Activated naive CD4-positive, alpha-beta T cell treated with anti-CD3 and anti-CD28 coated beads, Interleukin-2, amount 50 U/mL, for 72 hours (primary cell): ENCODE data around the gene ST8SIA6. TPM values are rescaled to one million over a fixed set of nuclear protein-coding genes. Genes with fewer than 3 reads are reported as not detected.

Source experiments
- ATAC-seq, 2 donors: fragments of 150-1000 bp; cut with Tn5 transposase; 2 replicates each; pipeline ENCODE4 v1.10.0; 2021; ENCODE audit warnings: mild to moderate bottlenecking in 2 of 2, moderate library complexity in 2 of 2
- DNase-seq, 2 donors: peaks; one replicate each; pipeline ENCODE4 v3.0.0; 2021 to 2022; ENCODE audit warnings: low spot score in 2 of 2
- H3K27ac Mint-ChIP-seq, 2 donors: one replicate each; pipeline ENCODE4 v1.8.0; 2022; ENCODE audit warnings: mild to moderate bottlenecking in 2 of 2, mixed read lengths in 2 of 2
- H3K36me3 Mint-ChIP-seq, 2 donors: one replicate each; pipeline ENCODE4 v1.8.0; 2022; ENCODE audit warnings: mixed read lengths in 2 of 2
- H3K9me3 Mint-ChIP-seq, 2 donors: one replicate each; pipeline ENCODE4 v1.8.0; 2022; ENCODE audit warnings: mixed read lengths in 2 of 2
- total RNA-seq, 2 donors: library from RNA; stranded (reverse); gene quantifications; one replicate each; pipeline ENCODE4 v1.2.3, GENCODE V29; 2022

ST8SIA6 gene
- total RNA-seq, 2 donors from 2014 or later, result 0.10 TPM; not detected in 1

GRCh38 chr10:17385066-17385465, 69.3 kb downstream of the ST8SIA6 start:
- no peaks in the 10 kb centered on the region for H3K36me3 Mint-ChIP-seq
- ATAC-seq (no peak), DNase-seq (no peak)
- no peak overlapping the region for H3K27ac Mint-ChIP-seq
- H3K9me3 Mint-ChIP-seq, result no peaks in the 10 kb centered on the region

- Mint-ChIP-seq H3K36me3 (no peaks in the 10 kb centered on the region), H3K9me3 (no peaks in the 10 kb centered on the region), H3K27ac (no peak overlapping the region)
- no peak for DNase-seq
- no peak for ATAC-seq
Measured at GRCh38 chr10:17383801-17384555, 70.4 kb downstream of the ST8SIA6 start.

- DNase-seq, result no peak
- no peak for ATAC-seq
- Mint-ChIP-seq H3K27ac (no peak overlapping the region), H3K9me3 (no peaks in the 10 kb centered on the region), H3K36me3 (no peaks in the 10 kb centered on the region)
Measured at GRCh38 chr10:17381502-17382142, 72.8 kb downstream of the ST8SIA6 start.

GRCh38 chr10:17380888-17381287, 73.5 kb downstream of the ST8SIA6 start:
- no peaks in the 10 kb centered on the region for H3K36me3 Mint-ChIP-seq
- ATAC-seq, result no peak

GRCh38 chr10:17380016-17380415, 74.4 kb downstream of the ST8SIA6 start:
- H3K36me3 Mint-ChIP-seq, result no peaks in the 10 kb centered on the region
- DNase-seq (no peak), ATAC-seq (no peak)
- no peak overlapping the region for H3K27ac Mint-ChIP-seq
- no peaks in the 10 kb centered on the region for H3K9me3 Mint-ChIP-seq

More at GRCh38 chr10:17380888-17381287, 73.5 kb downstream of the ST8SIA6 start:
- Mint-ChIP-seq H3K9me3 (no peaks in the 10 kb centered on the region), H3K27ac (no peak overlapping the region)
- DNase-seq, result no peak

GRCh38 chr10:17379151-17379690, 75.2 kb downstream of the ST8SIA6 start:
- ATAC-seq (no peak), DNase-seq (no peak)
- H3K9me3 Mint-ChIP-seq, result no peaks in the 10 kb centered on the region
- no peaks in the 10 kb centered on the region for H3K36me3 Mint-ChIP-seq
- no peak overlapping the region for H3K27ac Mint-ChIP-seq

GRCh38 chr10:17375936-17376584, 78.3 kb downstream of the ST8SIA6 start:
- DNase-seq, result peak in 1 of 2 donors; percentile 32
- Mint-ChIP-seq H3K9me3 (no peaks in the 10 kb centered on the region), H3K27ac (no peak overlapping the region), H3K36me3 (no peaks in the 10 kb centered on the region)
- ATAC-seq, result no peak

- Mint-ChIP-seq H3K27ac (no peak overlapping the region), H3K9me3 (peaks cover 9 to 12% of the 10 kb centered on the region in 2 donors), H3K36me3 (peaks cover 0 to 11% of the 10 kb centered on the region in 2 donors)
- DNase-seq (no peak), ATAC-seq (peak; percentile 70 to 88)
Measured at GRCh38 chr10:17368708-17369272, 85.6 kb downstream of the ST8SIA6 start.

- H3K36me3 Mint-ChIP-seq, result peaks cover 0 to 11% of the 10 kb centered on the region in 2 donors
- no peak overlapping the region for H3K27ac Mint-ChIP-seq
- DNase-seq, result no peak
- H3K9me3 Mint-ChIP-seq, result peaks cover 9 to 12% of the 10 kb centered on the region in 2 donors
- no peak for ATAC-seq
Measured at GRCh38 chr10:17366705-17367104, 87.7 kb downstream of the ST8SIA6 start.

- no peak for ATAC-seq
- H3K27ac Mint-ChIP-seq, result peak overlapping the region in 1 of 2 donors; percentile 56
- peaks cover 12% of the 10 kb centered on the region in 2 donors for H3K9me3 Mint-ChIP-seq
- DNase-seq, result no peak
- H3K36me3 Mint-ChIP-seq, result peaks cover 0 to 11% of the 10 kb centered on the region in 2 donors
Measured at GRCh38 chr10:17365402-17365801, 89.0 kb downstream of the ST8SIA6 start.

- no peak overlapping the region for H3K27ac Mint-ChIP-seq
- ATAC-seq (no peak), DNase-seq (no peak)
- peaks cover 4% of the 10 kb centered on the region in 2 donors for H3K9me3 Mint-ChIP-seq
- H3K36me3 Mint-ChIP-seq, result no peaks in the 10 kb centered on the region
Measured at GRCh38 chr10:17358461-17358860, 95.9 kb downstream of the ST8SIA6 start.

GRCh38 chr10:17357781-17358180, 96.6 kb downstream of the ST8SIA6 start:
- Mint-ChIP-seq H3K36me3 (no peaks in the 10 kb centered on the region), H3K9me3 (peaks cover 4% of the 10 kb centered on the region in 2 donors), H3K27ac (no peak overlapping the region)
- ATAC-seq, result no peak
- DNase-seq, result no peak

GRCh38 chr10:17356820-17357219, 97.6 kb downstream of the ST8SIA6 start:
- no peak overlapping the region for H3K27ac Mint-ChIP-seq
- no peak for ATAC-seq
- no peak for DNase-seq
- H3K36me3 Mint-ChIP-seq, result no peaks in the 10 kb centered on the region
- peaks cover 4% of the 10 kb centered on the region in 2 donors for H3K9me3 Mint-ChIP-seq

- no peak overlapping the region for H3K27ac Mint-ChIP-seq
- H3K9me3 Mint-ChIP-seq, result peaks cover 0 to 7% of the 10 kb centered on the region in 2 donors
- no peaks in the 10 kb centered on the region for H3K36me3 Mint-ChIP-seq
- ATAC-seq (no peak), DNase-seq (no peak)
Measured at GRCh38 chr10:17354781-17355180, 99.6 kb downstream of the ST8SIA6 start.

GRCh38 chr10:17353568-17354300, 100.7 kb downstream of the ST8SIA6 start:
- Mint-ChIP-seq H3K27ac (no peak overlapping the region), H3K9me3 (peaks cover 0 to 7% of the 10 kb centered on the region in 2 donors), H3K36me3 (no peaks in the 10 kb centered on the region)
- DNase-seq (no peak), ATAC-seq (peak in 1 of 2 donors; percentile 44)

GRCh38 chr10:17352583-17352982, 101.8 kb downstream of the ST8SIA6 start:
- ATAC-seq (no peak), DNase-seq (no peak)
- no peaks in the 10 kb centered on the region for H3K36me3 Mint-ChIP-seq
- no peak overlapping the region for H3K27ac Mint-ChIP-seq
- H3K9me3 Mint-ChIP-seq, result peaks cover 0 to 7% of the 10 kb centered on the region in 2 donors
